Testis (tissue), 3 donors: Measurements from ENCODE around the gene NDST1. TPM values are rescaled to one million over a fixed set of nuclear protein-coding genes. Genes with fewer than 3 reads are reported as not detected.

Experiments
- DNase-seq: peaks from one replicate; pipeline ENCODE4 v3.0.0-alpha.2; 2019
- H3K27ac ChIP-seq, 2 donors: fragments of 200-600 bp; sonication (generic); one replicate each; pipeline ENCODE4 v1.5.1; 2019
- H3K27me3 ChIP-seq: fragments of 200-600 bp; sonication (generic); one replicate; pipeline ENCODE4 v1.5.1; 2019
- H3K36me3 ChIP-seq: fragments of 200-600 bp; sonication (generic); one replicate; pipeline ENCODE4 v1.5.1; 2017; ENCODE audit warnings: low read depth; ENCODE audit errors: missing control alignments
- H3K4me1 ChIP-seq: fragments of 200-600 bp; sonication (generic); one replicate; pipeline ENCODE4 v1.5.1; 2019
- H3K4me3 ChIP-seq, 2 donors: fragments of 200-600 bp; sonication (generic); one replicate each; pipeline ENCODE4 v1.5.1; 2017 to 2019
- H3K9me3 ChIP-seq: fragments of 200-600 bp; sonication (generic); one replicate; pipeline ENCODE4 v1.5.1; 2017
- POLR2A ChIP-seq: fragments of 450-650 bp; IDR thresholded peaks from one replicate; pipeline ENCODE4 v1.6.1; 2017; ENCODE audit warnings: antibody characterized with exemption, mild to moderate bottlenecking, moderate library complexity
- WGBS, 2 donors: methylation state at CpG; one replicate each; pipeline ENCODE4 v1.1.5; 2018; 5-methylcytosine and 5-hydroxymethylcytosine counted together
- intact Hi-C: fragments of 100-400 bp; cut with DNase I; formaldehyde crosslinking; loops from one replicate; pipeline ENCODE4 v1.15.1; 2023; ENCODE audit warnings: low total_unique reads
- polyA plus RNA-seq: library from polyadenylated mRNA; stranded (reverse); fragments of 350-450 nt; fragmentation: Illumina TruSeq; extraction: RNeasy Lipid Tissue Mini Kit (QIAGEN cat#74804); gene quantifications from one replicate; pipeline ENCODE4 v1.2.3, GENCODE V29; 2014; ENCODE audit warnings: low read depth, low replicate concordance; ENCODE audit not compliant: insufficient read depth
- total RNA-seq, 2 donors: library from RNA; depleted of rRNA; stranded (reverse); fragments of >200 nt; gene quantifications; one replicate each; pipeline ENCODE4 v1.2.3, GENCODE V29; 2016
- TF ChIP-seq, protein P1 (sequence below), 3 experiments: fragments of 450-650 bp in 2 of 3; fragments of 200-600 bp in 1 of 3; sonication (generic) in 1 of 3; IDR thresholded peaks; one replicate each; pipeline ENCODE4 v1.5.1; 2016 to 2019; ENCODE audit warnings: antibody characterized with exemption in 3 of 3, mild to moderate bottlenecking in 2 of 3, moderate library complexity in 1 of 3

The NDST1 gene
- total and polyA plus RNA-seq, 3 donors from 2014 or later, result 55.0 to 174 (median 167) TPM

DNA sequence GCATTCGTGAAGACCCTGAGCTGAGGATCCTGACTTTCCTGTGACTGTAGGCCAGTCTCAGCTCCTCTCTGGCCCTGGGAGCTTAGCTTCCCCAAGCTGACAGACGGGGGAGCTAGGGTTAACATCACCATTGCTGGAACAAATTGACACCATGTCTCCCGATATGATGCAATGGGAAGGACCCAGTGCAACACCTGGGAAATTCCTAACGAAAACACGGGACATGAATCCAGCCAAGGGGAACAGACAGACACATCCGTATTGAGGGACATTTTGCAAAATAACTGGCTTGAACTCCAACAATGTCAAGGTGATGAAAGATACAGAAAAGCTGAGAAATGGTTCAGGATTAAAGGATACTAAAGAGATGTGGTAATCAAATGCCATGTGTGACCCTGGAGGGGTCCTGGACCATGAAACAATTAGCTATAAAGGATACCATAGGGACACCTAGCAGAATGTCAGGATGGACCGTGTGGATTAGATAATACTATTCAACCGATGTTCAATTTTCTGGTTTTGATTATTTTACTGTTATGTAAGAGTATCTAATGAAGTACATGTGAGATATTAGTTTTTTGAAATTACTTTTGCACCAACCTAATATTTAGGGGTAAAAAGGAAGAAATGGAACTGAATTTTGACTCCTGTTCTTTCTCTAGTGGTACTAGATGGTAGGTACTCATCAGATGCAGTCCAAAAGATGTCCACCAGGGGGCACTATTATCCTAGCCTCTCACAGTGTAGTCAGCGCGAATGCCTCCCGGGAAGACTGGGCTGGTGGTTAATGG, 52.7 kb downstream of the NDST1 start:
- Histone ChIP-seq H3K27me3 (no peaks in the 10 kb centered on the region), H3K4me1 (peaks cover 6% of the 10 kb centered on the region), H3K9me3 (no peaks in the 10 kb centered on the region), H3K27ac (no peak overlapping the region), H3K36me3 (no peaks in the 10 kb centered on the region), H3K4me3 (no peak overlapping the region)
- intact Hi-C loops, result no loop called here
- no peak for TF ChIP-seq POLR2A
- TF ChIP-seq, protein P1, sequence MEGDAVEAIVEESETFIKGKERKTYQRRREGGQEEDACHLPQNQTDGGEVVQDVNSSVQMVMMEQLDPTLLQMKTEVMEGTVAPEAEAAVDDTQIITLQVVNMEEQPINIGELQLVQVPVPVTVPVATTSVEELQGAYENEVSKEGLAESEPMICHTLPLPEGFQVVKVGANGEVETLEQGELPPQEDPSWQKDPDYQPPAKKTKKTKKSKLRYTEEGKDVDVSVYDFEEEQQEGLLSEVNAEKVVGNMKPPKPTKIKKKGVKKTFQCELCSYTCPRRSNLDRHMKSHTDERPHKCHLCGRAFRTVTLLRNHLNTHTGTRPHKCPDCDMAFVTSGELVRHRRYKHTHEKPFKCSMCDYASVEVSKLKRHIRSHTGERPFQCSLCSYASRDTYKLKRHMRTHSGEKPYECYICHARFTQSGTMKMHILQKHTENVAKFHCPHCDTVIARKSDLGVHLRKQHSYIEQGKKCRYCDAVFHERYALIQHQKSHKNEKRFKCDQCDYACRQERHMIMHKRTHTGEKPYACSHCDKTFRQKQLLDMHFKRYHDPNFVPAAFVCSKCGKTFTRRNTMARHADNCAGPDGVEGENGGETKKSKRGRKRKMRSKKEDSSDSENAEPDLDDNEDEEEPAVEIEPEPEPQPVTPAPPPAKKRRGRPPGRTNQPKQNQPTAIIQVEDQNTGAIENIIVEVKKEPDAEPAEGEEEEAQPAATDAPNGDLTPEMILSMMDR (IDR thresholded peaks at IDR 0.05), result peak; percentile 97 to 99 (median 98)
- DNase-seq, result peak; percentile 97
- WGBS, 2 donors, result 26 to 38% methylated on average over 11 of the region's 11 CpGs

DNA sequence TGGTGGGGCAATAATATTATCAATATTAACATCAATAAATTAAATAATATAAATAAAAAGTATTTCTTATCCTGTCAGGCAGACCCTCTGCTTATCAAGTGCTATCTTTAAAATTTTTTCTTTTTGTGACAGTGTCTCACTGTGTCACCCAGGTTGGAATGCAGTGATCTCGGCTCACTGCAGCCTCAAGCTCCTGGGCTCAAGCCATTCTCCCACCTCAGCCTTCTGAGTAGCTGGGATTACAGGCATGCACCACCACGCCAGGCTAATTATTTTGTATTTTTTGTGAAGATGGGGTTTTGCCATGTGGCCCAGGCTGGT, 53.2 kb downstream of the NDST1 start:
- no peak for TF ChIP-seq POLR2A
- TF ChIP-seq, protein P1 (IDR thresholded peaks at IDR 0.05), result no peak
- no peaks in the 10 kb centered on the region for H3K27me3 ChIP-seq
- intact Hi-C loops, result no loop called here
- peaks cover 6% of the 10 kb centered on the region for H3K4me1 ChIP-seq
- no peak overlapping the region for H3K27ac ChIP-seq
- no peaks in the 10 kb centered on the region for H3K9me3 ChIP-seq
- H3K36me3 ChIP-seq, result no peaks in the 10 kb centered on the region
- no peak overlapping the region for H3K4me3 ChIP-seq
- WGBS, 2 donors, result 59 to 74% methylated on average over 2 of the region's 2 CpGs
- no peak for DNase-seq

DNA sequence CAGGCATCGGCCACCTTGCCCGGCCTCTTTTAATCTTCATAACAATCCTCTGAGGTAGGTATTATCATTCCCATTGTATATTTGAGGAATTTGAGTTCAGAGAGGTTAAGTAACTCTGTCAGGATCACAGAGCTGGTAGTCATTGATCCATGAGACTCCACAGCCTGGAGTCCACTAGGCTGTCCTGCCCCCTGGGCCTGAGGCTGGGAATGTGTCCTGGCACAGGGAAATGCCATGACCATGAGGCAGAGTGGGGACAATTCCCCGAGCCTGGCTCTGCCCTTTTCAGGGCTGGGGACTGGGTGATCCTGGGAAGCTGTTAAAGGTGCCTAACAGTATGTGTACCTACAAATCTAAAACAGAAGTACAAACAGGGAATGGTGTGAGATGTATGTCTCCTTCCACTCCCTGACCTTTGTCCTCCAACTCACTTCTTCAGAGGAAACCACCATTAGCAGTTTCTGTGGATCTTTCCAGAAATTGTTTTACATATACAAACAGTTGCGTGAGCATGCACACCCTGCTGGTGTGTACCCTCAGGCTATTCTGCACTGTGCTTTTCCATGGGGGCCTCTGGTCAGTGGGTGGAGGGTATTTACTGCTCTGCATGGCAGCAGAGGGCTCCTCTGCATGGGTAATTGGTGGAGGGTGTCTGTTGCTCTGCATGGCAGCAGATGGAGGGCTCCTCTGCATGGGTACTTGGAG, 53.8 kb downstream of the NDST1 start:
- no peaks in the 10 kb centered on the region for H3K9me3 ChIP-seq
- peaks cover 6% of the 10 kb centered on the region for H3K4me1 ChIP-seq
- 81 to 84% methylated on average over 4 of the region's 4 CpGs for WGBS, 2 donors
- no peak overlapping the region for H3K4me3 ChIP-seq
- DNase-seq, result no peak
- H3K27me3 ChIP-seq, result no peaks in the 10 kb centered on the region
- H3K27ac ChIP-seq, result no peak overlapping the region
- no peaks in the 10 kb centered on the region for H3K36me3 ChIP-seq
- TF ChIP-seq, protein P1 (IDR thresholded peaks at IDR 0.05), result no peak
- no peak for TF ChIP-seq POLR2A
- intact Hi-C loops, result no loop called here

DNA sequence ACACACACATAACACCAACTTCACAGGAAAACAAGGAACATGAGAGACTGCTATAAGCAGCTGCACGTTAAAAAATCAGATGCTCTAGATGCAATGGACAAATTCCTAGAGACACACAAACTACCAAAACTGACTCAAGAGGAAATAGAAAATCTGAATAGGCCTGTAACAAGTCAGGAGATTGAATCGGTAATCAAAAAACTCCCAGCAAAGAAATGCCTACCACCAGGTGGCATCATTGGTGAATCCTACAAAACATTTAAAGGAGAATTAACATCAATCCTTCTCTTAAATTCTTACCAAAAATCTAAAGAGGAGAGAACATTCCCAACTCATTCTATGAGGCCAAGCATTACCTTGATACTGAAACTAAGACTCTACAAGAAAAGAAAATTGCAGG, 54.9 kb downstream of the NDST1 start:
- peak; percentile 58 for DNase-seq
- H3K4me1 ChIP-seq, result peaks cover 6% of the 10 kb centered on the region
- no peaks in the 10 kb centered on the region for H3K36me3 ChIP-seq
- TF ChIP-seq POLR2A, result no peak
- TF ChIP-seq, protein P1 (IDR thresholded peaks at IDR 0.05), result peak; percentile 43 to 45 (median 45)
- H3K4me3 ChIP-seq, result no peak overlapping the region
- intact Hi-C loops, result no loop called here
- no peaks in the 10 kb centered on the region for H3K9me3 ChIP-seq
- 81% methylated on average over 2 of the region's 2 CpGs for WGBS, 2 donors
- H3K27ac ChIP-seq, result no peak overlapping the region
- no peaks in the 10 kb centered on the region for H3K27me3 ChIP-seq
